Caco-2 (cell line): ENCODE measurements around the gene IQCB1. TPM values are rescaled to one million over a fixed set of nuclear protein-coding genes. Genes with fewer than 3 reads are reported as not detected.
A peak's percentile ranks its signal among the peaks of the same experiment; 100 is the strongest.

ENCODE experiments used
- BruUV-seq: library from RNA; stranded (reverse); fragments of 400-500 nt; replicated peaks from 2 replicates; lab custom pipeline; 2021; lab: Mats Ljungman, UMichigan
- CTCF ChIA-PET: fragments of 300-600 bp; sonication (Branson Sonifier 250); formaldehyde crosslinking; loops from one replicate; lab custom pipeline; 2022; ENCODE audit warnings: antibody characterized with exemption; lab: Charles Lee
- POLR2A ChIA-PET: fragments of 300-600 bp; sonication (Branson Sonifier 250); formaldehyde crosslinking; loops from one replicate; lab custom pipeline; 2022; ENCODE audit warnings: antibody characterized with exemption; lab: Charles Lee
- DNase-seq, 2 experiments: peaks; one replicate each; pipeline versions ENCODE4 v3.0.0 to v3.0.0-alpha.2; 2020 to 2022
- H3K27me3 ChIP-seq: replicated peaks from 2 replicates; pipeline ENCODE4 v1.6.0; 2011; ENCODE audit warnings: low read length; ENCODE audit not compliant: control insufficient read depth, insufficient read depth
- H3K36me3 ChIP-seq: 2 replicates; pipeline ENCODE4 v1.5.1; 2011; ENCODE audit warnings: low read length; ENCODE audit not compliant: control insufficient read depth, insufficient read depth
- H3K4me1 ChIP-seq: fragments of 250-450 bp; sonication (Bioruptor Pico); 2 replicates; pipeline ENCODE4 v1.5.1; 2020; ENCODE audit warnings: mild to moderate bottlenecking
- H3K4me3 ChIP-seq: 2 replicates; pipeline ENCODE4 v1.5.1; 2011; ENCODE audit warnings: low read depth, mild to moderate bottlenecking, control low read depth, low read length
- H3K9me3 ChIP-seq: fragments of 250-450 bp; sonication (Bioruptor Pico); 2 replicates; pipeline ENCODE4 v1.5.1; 2020; ENCODE audit warnings: mild to moderate bottlenecking, moderate library complexity
- H3K27ac Mint-ChIP-seq: one replicate; pipeline ENCODE4 v1.8.0; 2022; ENCODE audit warnings: mixed read lengths; ENCODE audit not compliant: unreplicated experiment
- H3K27me3 Mint-ChIP-seq: one replicate; pipeline ENCODE4 v1.8.0; 2022; ENCODE audit warnings: mixed read lengths; ENCODE audit not compliant: insufficient read depth, unreplicated experiment
- H3K36me3 Mint-ChIP-seq: one replicate; pipeline ENCODE4 v1.8.0; 2022; ENCODE audit warnings: mild to moderate bottlenecking, mixed read lengths; ENCODE audit not compliant: insufficient read depth, unreplicated experiment
- H3K4me1 Mint-ChIP-seq: one replicate; pipeline ENCODE4 v1.8.0; 2022; ENCODE audit warnings: low read depth, mixed read lengths; ENCODE audit not compliant: unreplicated experiment
- H3K4me3 Mint-ChIP-seq: one replicate; pipeline ENCODE4 v1.8.0; 2022; ENCODE audit warnings: mild to moderate bottlenecking, moderate library complexity, mixed read lengths; ENCODE audit not compliant: unreplicated experiment
- H3K9me3 Mint-ChIP-seq: one replicate; pipeline ENCODE4 v1.8.0; 2022; ENCODE audit warnings: mixed read lengths; ENCODE audit not compliant: unreplicated experiment
- CTCF ChIP-seq, 2 experiments: fragments of 200-600 bp in 1 of 2; IDR thresholded peaks; 1 replicate in 1 of 2; 2 replicates in 1 of 2; pipeline versions ENCODE4 v1.5.1 to v1.8.0; 2011 to 2022; ENCODE audit warnings: antibody characterized with exemption in 1 of 2, control low read depth in 1 of 2, inconsistent platforms in 1 of 2, low read depth in 1 of 2, low read length in 1 of 2, mild to moderate bottlenecking in 1 of 2, moderate library complexity in 1 of 2; ENCODE audit not compliant: insufficient read depth in 1 of 2, severe bottlenecking in 1 of 2, unreplicated experiment in 1 of 2
- intact Hi-C: fragments of 100-400 bp; cut with micrococcal nuclease; formaldehyde crosslinking; loops from one replicate; pipeline ENCODE4 v1.10.0; 2022; ENCODE audit not compliant: unreplicated experiment
- total RNA-seq: library from RNA; stranded (reverse); gene quantifications from 2 replicates; pipeline ENCODE4 v1.2.3, GENCODE V29; 2022

The IQCB1 gene
- total RNA-seq, 1 experiment from 2014 or later = 36.4 TPM

- BruUV-seq = no TSS peak
- intact Hi-C loops = loop anchor here (10.0 kb wide), 1 partner anchor 525 kb away; no protein-coding TSS in a partner anchor
- ChIA-PET POLR2A (no interaction called here), CTCF (no interaction called here)
- no peak for DNase-seq
- H3K9me3 ChIP-seq = no peaks in the 10 kb centered on the region
- peaks cover 4% of the 10 kb centered on the region for H3K36me3 Mint-ChIP-seq
- no peak for TF ChIP-seq CTCF (IDR thresholded peaks at IDR 0.05; ENCODE audit: insufficient read depth in 1 of 2, low read depth in 1 of 2, low read length in 1 of 2, severe bottlenecking in 1 of 2, unreplicated experiment in 1 of 2)
- no peaks in the 10 kb centered on the region for H3K4me1 ChIP-seq
- no peak overlapping the region for H3K4me3 ChIP-seq
- no peaks in the 10 kb centered on the region for H3K9me3 Mint-ChIP-seq
- H3K4me1 Mint-ChIP-seq = peaks cover 12% of the 10 kb centered on the region
- no peaks in the 10 kb centered on the region for H3K36me3 ChIP-seq
- peaks cover 3% of the 10 kb centered on the region for H3K27me3 Mint-ChIP-seq
- H3K27me3 ChIP-seq = no peaks in the 10 kb centered on the region
- no peak overlapping the region for H3K4me3 Mint-ChIP-seq
- no peak overlapping the region for H3K27ac Mint-ChIP-seq
Measured at GRCh38 chr3:121839962-121840361, 5.1 kb upstream of the IQCB1 start.

GRCh38 chr3:121836481-121836880 is 1.6 kb upstream of the IQCB1 start:
- CTCF ChIA-PET = no interaction called here
- Histone ChIP-seq H3K4me1 (peaks cover 7% of the 10 kb centered on the region), H3K4me3 (no peak overlapping the region), H3K9me3 (no peaks in the 10 kb centered on the region), H3K27me3 (no peaks in the 10 kb centered on the region), H3K36me3 (no peaks in the 10 kb centered on the region)
- Mint-ChIP-seq H3K9me3 (no peaks in the 10 kb centered on the region), H3K27me3 (peaks cover 3% of the 10 kb centered on the region), H3K4me1 (peaks cover 12% of the 10 kb centered on the region), H3K36me3 (peaks cover 18% of the 10 kb centered on the region), H3K27ac (no peak overlapping the region), H3K4me3 (peak overlapping the region; percentile 93)
- POLR2A ChIA-PET = no interaction called here
- intact Hi-C loops = loop anchor here (10.0 kb wide), 1 partner anchor 528 kb away; no protein-coding TSS in a partner anchor
- DNase-seq = no peak
- BruUV-seq = no TSS peak
- no peak for TF ChIP-seq CTCF (IDR thresholded peaks at IDR 0.05; ENCODE audit: insufficient read depth in 1 of 2, low read depth in 1 of 2, low read length in 1 of 2, severe bottlenecking in 1 of 2, unreplicated experiment in 1 of 2)

- no peak overlapping the region for H3K27ac Mint-ChIP-seq
- peaks cover 12% of the 10 kb centered on the region for H3K4me1 Mint-ChIP-seq
- no peak for DNase-seq
- H3K4me3 ChIP-seq = peak overlapping the region; percentile 66; the same call in 1 of the 2 replicates
- H3K9me3 Mint-ChIP-seq = no peaks in the 10 kb centered on the region
- peak overlapping the region; percentile 93 for H3K4me3 Mint-ChIP-seq
- no TSS peak for BruUV-seq
- peaks cover 3% of the 10 kb centered on the region for H3K27me3 Mint-ChIP-seq
- intact Hi-C loops = loop anchor here (10.0 kb wide), 1 partner anchor 529 kb away; no protein-coding TSS in a partner anchor
- no peaks in the 10 kb centered on the region for H3K27me3 ChIP-seq
- H3K36me3 Mint-ChIP-seq = peaks cover 18% of the 10 kb centered on the region
- H3K9me3 ChIP-seq = no peaks in the 10 kb centered on the region
- ChIA-PET CTCF (no interaction called here), POLR2A (interaction anchor here (1.8 kb wide), 1 partner anchor 86 kb away, joined by 9 read pairs; the partner anchor contains the start of gene GOLGB1)
- H3K4me1 ChIP-seq = peaks cover 7% of the 10 kb centered on the region
- H3K36me3 ChIP-seq = no peaks in the 10 kb centered on the region
- TF ChIP-seq CTCF (IDR thresholded peaks at IDR 0.05; ENCODE audit: insufficient read depth in 1 of 2, low read depth in 1 of 2, low read length in 1 of 2, severe bottlenecking in 1 of 2, unreplicated experiment in 1 of 2) = no peak
Measured at GRCh38 chr3:121836064-121836463, 1.2 kb upstream of the IQCB1 start.
